HepG2 (cell line): ENCODE measurements around the gene CA7. TPM values are rescaled to one million over a fixed set of nuclear protein-coding genes. Genes with fewer than 3 reads are reported as not detected.

Source experiments
- AGO2 ChIP-seq: fragments of 200-400 bp; formaldehyde crosslinking; optimal IDR thresholded peaks from 2 replicates; pipeline ENCODE3; 2017; ENCODE audit warnings: mild to moderate bottlenecking, low read depth, low read length, moderate library complexity
- CHD4 ChIP-seq: fragments of 200-600 bp; sonication (generic); IDR thresholded peaks from 2 replicates; pipeline ENCODE4 v1.7.0; 2017; ENCODE audit warnings: mild to moderate bottlenecking, low read length, borderline replicate concordance
- DNMT3B ChIP-seq: conservative IDR thresholded peaks from 2 replicates; pipeline ENCODE4 v1.6.1; 2016; ENCODE audit warnings: missing biosample characterization, control low read depth
- GFI1 ChIP-seq: sonication (generic); formaldehyde crosslinking; IDR thresholded peaks from 2 replicates; pipeline ENCODE4 v1.5.0; 2020; ENCODE audit warnings: missing genetic modification reagents, mild to moderate bottlenecking, borderline replicate concordance
- HMG20B ChIP-seq: conservative IDR thresholded peaks from 2 replicates; pipeline ENCODE4 v1.6.1; 2016; ENCODE audit warnings: missing genetic modification reagents, missing compliant biosample characterization
- IRF2 ChIP-seq: IDR thresholded peaks from 2 replicates; pipeline ENCODE4 v1.6.1; 2018; ENCODE audit warnings: missing genetic modification reagents, missing compliant biosample characterization
- JUN ChIP-seq: sonication (generic); formaldehyde crosslinking; IDR thresholded peaks from 2 replicates; pipeline ENCODE4 v1.4.0; 2020; ENCODE audit warnings: mild to moderate bottlenecking, missing genetic modification reagents
- KLF6 ChIP-seq: IDR thresholded peaks from 2 replicates; pipeline ENCODE4 v1.8.0; 2016; ENCODE audit warnings: missing biosample characterization, missing genetic modification reagents
- PPARG ChIP-seq: conservative IDR thresholded peaks from 2 replicates; pipeline ENCODE4 v1.6.1; 2016; ENCODE audit warnings: missing biosample characterization, missing genetic modification reagents
- RBAK ChIP-seq: sonication (generic); formaldehyde crosslinking; IDR thresholded peaks from 2 replicates; pipeline ENCODE4 v1.5.1; 2020; ENCODE audit warnings: mild to moderate bottlenecking, missing genetic modification reagents
- RCOR2 ChIP-seq: IDR thresholded peaks from 2 replicates; pipeline ENCODE4 v1.6.1; 2016; ENCODE audit warnings: missing biosample characterization, missing genetic modification reagents
- SALL2 ChIP-seq: sonication (generic); formaldehyde crosslinking; IDR thresholded peaks from 2 replicates; pipeline ENCODE4 v1.8.1; 2023; ENCODE audit warnings: mild to moderate bottlenecking, missing genetic modification reagents, inconsistent platforms
- SKI ChIP-seq: fragments of 450-650 bp; IDR thresholded peaks from one replicate; pipeline ENCODE4 v1.6.1; 2018; ENCODE audit warnings: mild to moderate bottlenecking; ENCODE audit not compliant: partially characterized antibody
- SYNCRIP ChIP-seq: fragments of 200-400 bp; formaldehyde crosslinking; IDR thresholded peaks from 2 replicates; pipeline ENCODE4 v1.6.1; 2018; ENCODE audit warnings: mild to moderate bottlenecking, low read depth, low read length; ENCODE audit not compliant: insufficient read depth
- U2AF2 ChIP-seq: fragments of 200-400 bp; formaldehyde crosslinking; IDR thresholded peaks from 2 replicates; pipeline ENCODE4 v1.6.1; 2017; ENCODE audit warnings: low read depth, mild to moderate bottlenecking, low read length
- ZMYM4 ChIP-seq: sonication (generic); formaldehyde crosslinking; IDR thresholded peaks from 2 replicates; pipeline ENCODE4 v1.8.1; 2023; ENCODE audit warnings: mild to moderate bottlenecking, missing genetic modification reagents
- ZNF235 ChIP-seq: sonication (generic); formaldehyde crosslinking; IDR thresholded peaks from 2 replicates; pipeline ENCODE4 v1.8.1; 2023; ENCODE audit warnings: mild to moderate bottlenecking, missing genetic modification reagents, borderline replicate concordance
- ZNF3 ChIP-seq: IDR thresholded peaks from 2 replicates; pipeline ENCODE4 v1.7.0; 2017; ENCODE audit warnings: inconsistent platforms
- ZNF501 ChIP-seq: sonication (generic); formaldehyde crosslinking; IDR thresholded peaks from 2 replicates; pipeline ENCODE4 v1.5.1; 2020; ENCODE audit warnings: mild to moderate bottlenecking, moderate library complexity, missing genetic modification reagents
- ZNF644 ChIP-seq: IDR thresholded peaks from 2 replicates; pipeline ENCODE4 v1.6.1; 2016; ENCODE audit warnings: low read depth
- ZNF747 ChIP-seq: sonication (generic); formaldehyde crosslinking; IDR thresholded peaks from 2 replicates; pipeline ENCODE4 v1.8.1; 2023; ENCODE audit warnings: missing genetic modification reagents, mild to moderate bottlenecking, borderline replicate concordance
- ZSCAN12 ChIP-seq: sonication (generic); formaldehyde crosslinking; IDR thresholded peaks from 2 replicates; pipeline ENCODE4 v1.9.0; 2021; ENCODE audit warnings: mild to moderate bottlenecking, missing genetic modification reagents
- polyA plus RNA-seq, 8 experiments: library from polyadenylated mRNA; depleted of rRNA in 3 of 8; stranded (reverse) in 7 of 8; unstranded in 1 of 8; fragments of >200 nt; fragmentation: Illumina TruSeq in 4 of 8; extraction: Trizol in 4 of 8; gene quantifications; 2 replicates each; pipeline versions ENCODE4 v1.2.1 to v1.2.3, GENCODE V29; 2011 to 2016; ENCODE audit warnings: low read depth in 4 of 8, missing spikeins in 1 of 8, mixed read lengths in 1 of 8; ENCODE audit not compliant: insufficient read depth in 1 of 8
- total RNA-seq, 5 experiments: library from RNA; depleted of rRNA; stranded (reverse); fragments of >200 nt; fragmentation: Illumina TruSeq; extraction: Trizol; gene quantifications; 2 replicates each; pipeline ENCODE4 v1.2.3, GENCODE V29; 2016; ENCODE audit warnings: low read depth in 1 of 5
- TF ChIP-seq, protein P1 (sequence below): sonication (generic); formaldehyde crosslinking; IDR thresholded peaks from 2 replicates; pipeline ENCODE4 v1.4.0; 2020; ENCODE audit warnings: missing genetic modification reagents, borderline replicate concordance
- TF ChIP-seq, protein P2 (sequence below): IDR thresholded peaks from 2 replicates; pipeline ENCODE4 v1.6.1; 2016; ENCODE audit warnings: missing compliant biosample characterization, missing genetic modification reagents, borderline replicate concordance
- TF ChIP-seq, protein P3 (sequence below), 2 experiments: fragments of 450-650 bp in 1 of 2; sonication (generic) in 1 of 2; formaldehyde crosslinking; IDR thresholded peaks; 2 replicates each; pipeline versions ENCODE4 v1.5.0 to v1.8.0; 2020 to 2022; ENCODE audit warnings: mild to moderate bottlenecking in 1 of 2, missing genetic modification reagents in 1 of 2

Gene CA7
- total and polyA plus RNA-seq, 2 of the 13 experiments (the other 11 are each of a cell fraction or from before 2014, with no cell fraction given), result not detected

DNA sequence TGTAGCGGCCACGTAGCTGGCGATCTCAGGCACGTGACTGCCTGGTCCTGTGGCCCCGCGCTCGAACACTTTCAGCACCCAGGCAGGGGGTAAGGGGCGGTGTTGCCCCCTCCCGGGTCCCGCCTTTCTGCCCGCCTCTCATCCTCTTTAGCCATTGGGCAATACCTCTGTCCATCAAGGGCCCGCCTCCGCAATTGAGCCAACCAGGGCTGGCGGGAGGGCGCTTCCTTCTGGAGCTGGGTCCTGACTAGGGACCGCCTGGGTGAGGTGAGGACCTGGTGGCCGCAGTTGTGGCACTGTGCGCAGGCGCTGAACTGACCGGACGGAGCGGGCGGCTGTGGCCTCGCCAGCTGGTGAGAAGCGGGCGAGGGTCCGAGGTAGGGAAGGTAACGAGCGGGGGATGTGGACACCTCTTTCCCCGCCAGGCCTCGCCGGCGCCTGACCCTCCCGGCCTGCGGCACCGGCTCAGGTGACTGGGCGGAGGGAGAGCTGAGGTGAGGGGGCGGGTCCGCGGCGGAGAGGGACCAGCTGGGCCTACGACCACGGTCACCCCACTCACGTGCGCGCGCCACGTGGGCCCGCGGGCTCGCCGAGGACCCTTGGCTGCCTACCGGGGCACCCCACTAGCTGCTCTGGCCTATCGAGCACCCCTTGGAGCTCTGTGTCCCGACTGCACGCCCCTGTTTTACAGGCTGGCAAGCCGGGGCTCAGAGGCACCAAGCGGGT, 36.2 kb downstream of the CA7 start, which contains the start of gene PDP2 (continued):
- TF ChIP-seq, protein P1, sequence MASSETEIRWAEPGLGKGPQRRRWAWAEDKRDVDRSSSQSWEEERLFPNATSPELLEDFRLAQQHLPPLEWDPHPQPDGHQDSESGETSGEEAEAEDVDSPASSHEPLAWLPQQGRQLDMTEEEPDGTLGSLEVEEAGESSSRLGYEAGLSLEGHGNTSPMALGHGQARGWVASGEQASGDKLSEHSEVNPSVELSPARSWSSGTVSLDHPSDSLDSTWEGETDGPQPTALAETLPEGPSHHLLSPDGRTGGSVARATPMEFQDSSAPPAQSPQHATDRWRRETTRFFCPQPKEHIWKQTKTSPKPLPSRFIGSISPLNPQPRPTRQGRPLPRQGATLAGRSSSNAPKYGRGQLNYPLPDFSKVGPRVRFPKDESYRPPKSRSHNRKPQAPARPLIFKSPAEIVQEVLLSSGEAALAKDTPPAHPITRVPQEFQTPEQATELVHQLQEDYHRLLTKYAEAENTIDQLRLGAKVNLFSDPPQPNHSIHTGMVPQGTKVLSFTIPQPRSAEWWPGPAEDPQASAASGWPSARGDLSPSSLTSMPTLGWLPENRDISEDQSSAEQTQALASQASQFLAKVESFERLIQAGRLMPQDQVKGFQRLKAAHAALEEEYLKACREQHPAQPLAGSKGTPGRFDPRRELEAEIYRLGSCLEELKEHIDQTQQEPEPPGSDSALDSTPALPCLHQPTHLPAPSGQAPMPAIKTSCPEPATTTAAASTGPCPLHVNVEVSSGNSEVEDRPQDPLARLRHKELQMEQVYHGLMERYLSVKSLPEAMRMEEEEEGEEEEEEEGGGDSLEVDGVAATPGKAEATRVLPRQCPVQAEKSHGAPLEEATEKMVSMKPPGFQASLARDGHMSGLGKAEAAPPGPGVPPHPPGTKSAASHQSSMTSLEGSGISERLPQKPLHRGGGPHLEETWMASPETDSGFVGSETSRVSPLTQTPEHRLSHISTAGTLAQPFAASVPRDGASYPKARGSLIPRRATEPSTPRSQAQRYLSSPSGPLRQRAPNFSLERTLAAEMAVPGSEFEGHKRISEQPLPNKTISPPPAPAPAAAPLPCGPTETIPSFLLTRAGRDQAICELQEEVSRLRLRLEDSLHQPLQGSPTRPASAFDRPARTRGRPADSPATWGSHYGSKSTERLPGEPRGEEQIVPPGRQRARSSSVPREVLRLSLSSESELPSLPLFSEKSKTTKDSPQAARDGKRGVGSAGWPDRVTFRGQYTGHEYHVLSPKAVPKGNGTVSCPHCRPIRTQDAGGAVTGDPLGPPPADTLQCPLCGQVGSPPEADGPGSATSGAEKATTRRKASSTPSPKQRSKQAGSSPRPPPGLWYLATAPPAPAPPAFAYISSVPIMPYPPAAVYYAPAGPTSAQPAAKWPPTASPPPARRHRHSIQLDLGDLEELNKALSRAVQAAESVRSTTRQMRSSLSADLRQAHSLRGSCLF (CRISPR knock-in tag), result peak; percentile 90; the same call in 1 of the 2 replicates
- TF ChIP-seq HMG20B (CRISPR knock-in tag), result 0 out of 2 replicates have a peak, but pooled peaks have one; percentile 24
- TF ChIP-seq ZNF644 (CRISPR knock-in tag), result peak; percentile 44; the same call in 1 of the 2 replicates
- peak; percentile 73 for TF ChIP-seq ZMYM4
- peak; percentile 70; the same call in 1 of the 2 replicates for TF ChIP-seq GFI1 (CRISPR knock-in tag)
- TF ChIP-seq JUN (CRISPR knock-in tag), result no peak; the same call in 1 of the 2 replicates
- TF ChIP-seq RCOR2 (CRISPR knock-in tag), result 0 out of 2 replicates have a peak, but pooled peaks have one; percentile 7
- peak; percentile 93 for TF ChIP-seq KLF6
- no peak for TF ChIP-seq SYNCRIP
- TF ChIP-seq SALL2 (CRISPR knock-in tag), result peak; percentile 85
- peak; percentile 61 for TF ChIP-seq IRF2 (CRISPR knock-in tag)
- TF ChIP-seq ZNF235 (CRISPR knock-in tag), result peak; percentile 76; the same call in 1 of the 2 replicates
- TF ChIP-seq, protein P2, sequence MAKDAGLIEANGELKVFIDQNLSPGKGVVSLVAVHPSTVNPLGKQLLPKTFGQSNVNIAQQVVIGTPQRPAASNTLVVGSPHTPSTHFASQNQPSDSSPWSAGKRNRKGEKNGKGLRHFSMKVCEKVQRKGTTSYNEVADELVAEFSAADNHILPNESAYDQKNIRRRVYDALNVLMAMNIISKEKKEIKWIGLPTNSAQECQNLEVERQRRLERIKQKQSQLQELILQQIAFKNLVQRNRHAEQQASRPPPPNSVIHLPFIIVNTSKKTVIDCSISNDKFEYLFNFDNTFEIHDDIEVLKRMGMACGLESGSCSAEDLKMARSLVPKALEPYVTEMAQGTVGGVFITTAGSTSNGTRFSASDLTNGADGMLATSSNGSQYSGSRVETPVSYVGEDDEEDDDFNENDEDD (CRISPR knock-in tag), result peak; percentile 92
- peak; percentile 77 for TF ChIP-seq ZNF747
- peak; percentile 64; the same call in 1 of the 2 replicates for TF ChIP-seq PPARG
- peak; percentile 91 for TF ChIP-seq ZSCAN12 (CRISPR knock-in tag)
- TF ChIP-seq, protein P3, sequence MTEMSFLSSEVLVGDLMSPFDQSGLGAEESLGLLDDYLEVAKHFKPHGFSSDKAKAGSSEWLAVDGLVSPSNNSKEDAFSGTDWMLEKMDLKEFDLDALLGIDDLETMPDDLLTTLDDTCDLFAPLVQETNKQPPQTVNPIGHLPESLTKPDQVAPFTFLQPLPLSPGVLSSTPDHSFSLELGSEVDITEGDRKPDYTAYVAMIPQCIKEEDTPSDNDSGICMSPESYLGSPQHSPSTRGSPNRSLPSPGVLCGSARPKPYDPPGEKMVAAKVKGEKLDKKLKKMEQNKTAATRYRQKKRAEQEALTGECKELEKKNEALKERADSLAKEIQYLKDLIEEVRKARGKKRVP (CRISPR knock-in tag; IDR thresholded peaks at IDR 0.05), result no peak
- TF ChIP-seq ZNF501 (CRISPR knock-in tag), result peak; percentile 93
- peak; percentile 86 for TF ChIP-seq DNMT3B (CRISPR knock-in tag)
- TF ChIP-seq ZNF3 (CRISPR knock-in tag), result no peak
- TF ChIP-seq SKI, result no peak
- 0 out of 2 replicates have a peak, but pooled peaks have one; percentile 63 for TF ChIP-seq RBAK (CRISPR knock-in tag)
- TF ChIP-seq AGO2, result peak; percentile 78
- peak; percentile 7; the same call in 1 of the 2 replicates for TF ChIP-seq U2AF2
- TF ChIP-seq CHD4, result no peak
